Measurements from ENCODE around the gene HSPA12B. TPM values are rescaled to one million over a fixed set of nuclear protein-coding genes. Genes with fewer than 3 reads are reported as not detected.

HSPA12B gene, protein sequence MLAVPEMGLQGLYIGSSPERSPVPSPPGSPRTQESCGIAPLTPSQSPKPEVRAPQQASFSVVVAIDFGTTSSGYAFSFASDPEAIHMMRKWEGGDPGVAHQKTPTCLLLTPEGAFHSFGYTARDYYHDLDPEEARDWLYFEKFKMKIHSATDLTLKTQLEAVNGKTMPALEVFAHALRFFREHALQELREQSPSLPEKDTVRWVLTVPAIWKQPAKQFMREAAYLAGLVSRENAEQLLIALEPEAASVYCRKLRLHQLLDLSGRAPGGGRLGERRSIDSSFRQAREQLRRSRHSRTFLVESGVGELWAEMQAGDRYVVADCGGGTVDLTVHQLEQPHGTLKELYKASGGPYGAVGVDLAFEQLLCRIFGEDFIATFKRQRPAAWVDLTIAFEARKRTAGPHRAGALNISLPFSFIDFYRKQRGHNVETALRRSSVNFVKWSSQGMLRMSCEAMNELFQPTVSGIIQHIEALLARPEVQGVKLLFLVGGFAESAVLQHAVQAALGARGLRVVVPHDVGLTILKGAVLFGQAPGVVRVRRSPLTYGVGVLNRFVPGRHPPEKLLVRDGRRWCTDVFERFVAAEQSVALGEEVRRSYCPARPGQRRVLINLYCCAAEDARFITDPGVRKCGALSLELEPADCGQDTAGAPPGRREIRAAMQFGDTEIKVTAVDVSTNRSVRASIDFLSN
- 3.5 TPM in 1 of 2 replicates, not detected in the other for total RNA-seq (ENCODE audit: low replicate concordance)

DNA sequence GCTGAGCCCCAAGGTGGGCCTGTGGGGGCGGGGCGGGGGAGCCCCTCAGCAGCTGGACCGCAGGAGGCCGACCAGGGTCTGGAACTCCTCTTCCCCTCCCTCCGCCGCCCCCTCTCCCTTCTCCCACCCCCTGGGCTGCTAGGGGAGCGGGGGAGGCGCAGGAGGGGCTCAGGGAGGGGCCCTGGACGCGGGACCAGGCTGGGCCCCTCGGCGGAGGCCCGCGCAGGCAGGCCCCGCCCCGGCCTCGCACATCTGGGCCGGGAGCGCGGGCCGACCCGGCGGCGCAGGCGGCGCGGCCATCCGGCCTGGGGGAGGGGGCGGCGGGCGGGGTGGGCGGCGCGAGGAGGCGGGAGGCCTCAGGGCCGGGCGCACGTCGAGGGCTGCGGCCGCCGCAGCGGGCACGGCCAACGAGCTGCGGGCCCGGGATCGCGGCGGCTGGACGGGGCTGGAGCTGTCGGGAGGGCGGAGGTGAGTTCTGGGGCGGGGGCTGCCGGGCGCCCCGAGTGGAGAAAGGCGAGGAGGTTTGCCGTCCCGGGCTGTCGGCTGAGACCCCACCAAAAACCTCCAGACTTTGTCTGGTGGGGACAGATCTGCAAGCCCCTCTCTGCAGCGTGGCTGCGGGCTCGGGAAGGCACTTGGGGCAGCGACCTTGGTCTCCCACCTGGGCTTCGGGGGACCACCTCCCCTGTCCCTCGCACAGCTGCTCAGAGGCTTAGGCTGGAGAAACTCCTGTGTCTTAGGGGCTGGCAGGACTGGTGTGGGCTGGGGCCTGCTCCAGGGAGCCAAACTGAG is at the start of gene HSPA12B:
Gene HSPA12B, plus strand, starts transcription at position 359 of the 792 bp plus-strand sequence. CDS start 5,990 bp downstream, outside the sequence.

DNA sequence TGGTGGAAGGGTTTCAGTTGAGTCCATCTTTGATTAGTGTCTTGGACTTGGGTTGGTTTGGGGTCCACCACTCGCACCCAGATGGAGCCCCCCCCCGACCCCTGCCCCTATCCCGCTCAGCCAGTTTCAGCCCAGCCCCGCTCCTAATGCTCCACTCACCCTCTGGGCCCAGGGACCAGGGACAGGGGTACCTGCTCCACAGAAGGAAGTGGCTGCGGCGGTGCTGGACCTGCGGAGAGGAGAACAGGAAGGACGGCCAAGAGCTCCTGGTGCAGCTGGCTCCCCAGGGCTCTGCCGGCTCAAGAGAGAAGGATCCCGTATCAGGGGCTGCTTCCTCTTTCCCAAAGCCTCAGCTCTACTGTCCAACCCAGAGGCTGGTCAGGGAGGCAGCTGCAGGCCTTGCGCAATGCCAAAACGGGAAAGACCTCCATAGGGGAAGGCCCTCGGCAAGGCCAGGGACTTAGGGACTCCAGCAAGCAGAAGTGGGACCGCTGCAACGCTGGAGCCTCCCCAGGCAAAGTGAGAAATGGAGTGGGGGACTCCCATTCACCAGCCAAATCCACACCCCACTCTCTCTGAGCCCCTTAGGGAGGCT is 20.1 kb upstream of the HSPA12B start, which contains the start of gene SIGLEC1:
Gene SIGLEC1, minus strand, starts transcription at position 322 of the 595 bp plus-strand sequence. CDS start 5,472 bp downstream, outside the sequence.

DNA sequence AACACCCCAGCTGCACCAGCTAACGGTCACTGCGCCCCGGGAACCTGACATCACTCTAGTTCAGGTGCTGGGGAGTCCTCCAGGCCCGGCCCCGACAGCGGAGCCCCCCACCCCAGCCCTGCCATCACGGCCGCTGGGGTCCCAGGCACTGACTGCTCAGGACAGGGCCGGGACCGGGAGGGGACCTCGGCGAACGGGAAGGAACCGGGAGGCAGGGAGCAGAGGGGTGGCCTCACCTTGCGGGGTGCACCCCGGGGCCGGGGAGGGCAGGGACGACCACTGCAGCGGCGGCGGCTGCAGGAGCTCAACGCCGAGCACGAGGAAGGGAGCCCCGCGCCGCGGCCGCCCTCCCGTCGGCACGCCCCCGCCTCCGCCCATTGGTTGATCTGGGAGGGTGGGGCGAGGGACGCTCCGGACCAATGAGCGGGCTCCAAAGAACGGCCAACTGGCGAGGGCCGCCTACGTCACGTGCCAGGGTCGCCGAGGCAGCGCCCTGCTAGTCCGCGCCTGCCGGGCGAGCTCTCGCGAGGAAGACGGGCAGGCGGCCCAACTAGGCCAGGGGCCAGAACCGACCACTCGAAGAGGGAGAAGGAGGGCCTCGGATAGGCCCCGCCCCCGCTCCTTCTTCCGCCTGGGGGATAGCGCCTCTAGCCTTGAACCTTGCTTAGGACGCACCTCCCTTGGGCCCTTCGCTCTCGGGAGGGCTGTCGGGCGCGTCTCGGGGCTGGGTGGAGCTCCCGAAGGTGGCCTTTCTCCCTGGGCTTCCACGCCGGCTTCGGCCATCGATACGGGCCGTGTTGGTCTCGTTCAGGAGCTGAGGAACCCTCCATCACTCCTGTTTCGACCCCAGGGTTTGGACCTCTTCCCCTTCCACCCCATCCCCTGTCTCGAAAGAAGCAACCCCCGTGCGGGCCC is 35.2 kb downstream of the HSPA12B start, which contains the start of gene ADISSP:
Gene ADISSP, minus strand, starts transcription at position 327 of the 915 bp plus-strand sequence. CDS start 7,653 bp downstream, outside the sequence.

DNA sequence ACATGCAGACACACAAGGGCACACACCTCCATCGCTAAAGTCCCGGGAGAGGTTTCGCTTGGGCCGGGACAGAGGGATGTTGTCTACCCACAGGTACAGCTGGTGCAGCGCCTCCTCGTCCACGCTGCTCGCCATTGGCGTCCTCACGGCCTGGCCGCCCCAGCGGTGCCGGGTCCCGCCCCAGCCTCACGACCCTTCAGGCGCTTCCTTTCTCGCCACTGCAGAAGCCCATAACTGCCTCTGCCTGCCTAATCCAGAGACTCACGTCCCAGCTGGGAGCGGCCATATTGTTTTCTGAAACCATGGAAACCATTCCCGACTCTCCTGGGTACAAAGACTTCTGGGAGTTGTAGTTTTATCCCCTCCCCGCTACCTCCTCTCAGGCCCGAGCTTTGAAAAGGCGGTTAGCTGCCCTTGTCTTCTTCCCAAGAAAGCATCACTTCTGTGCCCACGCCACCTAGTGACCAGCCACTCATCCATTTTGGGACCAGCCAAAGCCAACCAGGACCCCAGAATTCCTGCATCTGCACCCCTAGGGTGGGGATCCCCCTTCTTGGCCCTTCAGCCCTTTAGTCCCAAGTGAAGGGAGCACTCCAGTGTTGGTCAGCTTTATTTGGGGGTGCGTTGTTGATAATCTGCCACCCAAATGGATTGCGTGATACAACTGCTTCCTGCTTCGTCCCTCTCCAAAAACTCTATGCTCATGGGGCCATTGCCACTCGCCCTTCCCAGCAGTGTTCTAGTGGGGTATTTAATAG is 48.8 kb downstream of the HSPA12B start, which contains the start of gene SPEF1:
Gene SPEF1, minus strand, starts transcription at position 296 of the 758 bp plus-strand sequence. Its CDS starts 161 bp downstream, at position 135.

DNA sequence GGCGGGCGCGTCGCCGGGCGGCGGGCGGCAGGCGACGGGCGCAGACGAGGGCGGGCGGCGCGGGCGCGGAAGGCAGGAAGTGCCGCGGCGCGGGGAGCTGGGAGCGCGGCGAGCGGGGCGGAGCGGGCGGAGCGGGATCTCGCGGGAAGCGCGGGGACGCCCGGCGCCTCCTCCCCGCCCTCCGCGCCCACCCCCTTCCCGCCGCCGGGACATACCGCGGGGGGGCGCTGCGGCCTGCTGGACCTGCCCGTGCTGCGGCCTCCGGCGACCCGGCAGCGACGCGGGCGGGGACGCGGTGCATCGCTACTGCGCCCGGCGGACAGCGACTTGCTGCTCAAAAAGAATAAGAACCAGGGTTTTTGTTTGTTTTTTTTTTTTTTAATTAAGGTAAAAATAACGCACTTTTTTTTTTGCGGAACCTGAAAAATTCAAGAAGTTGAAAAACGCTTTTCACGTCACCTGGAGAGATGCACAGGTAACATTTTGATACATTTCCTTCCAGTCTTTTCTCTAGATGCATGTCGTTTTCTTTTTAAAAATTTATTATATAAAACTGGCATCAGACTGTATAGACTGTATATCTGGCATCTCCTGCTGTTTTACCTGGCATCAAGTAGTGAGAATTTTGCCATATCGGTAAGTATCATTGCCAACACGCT is 54.3 kb downstream of the HSPA12B start, which contains the start of gene CENPB:
Gene CENPB, minus strand, starts transcription at position 76 of the 659 bp plus-strand sequence. CDS start 257 bp downstream, outside the sequence.

DNA sequence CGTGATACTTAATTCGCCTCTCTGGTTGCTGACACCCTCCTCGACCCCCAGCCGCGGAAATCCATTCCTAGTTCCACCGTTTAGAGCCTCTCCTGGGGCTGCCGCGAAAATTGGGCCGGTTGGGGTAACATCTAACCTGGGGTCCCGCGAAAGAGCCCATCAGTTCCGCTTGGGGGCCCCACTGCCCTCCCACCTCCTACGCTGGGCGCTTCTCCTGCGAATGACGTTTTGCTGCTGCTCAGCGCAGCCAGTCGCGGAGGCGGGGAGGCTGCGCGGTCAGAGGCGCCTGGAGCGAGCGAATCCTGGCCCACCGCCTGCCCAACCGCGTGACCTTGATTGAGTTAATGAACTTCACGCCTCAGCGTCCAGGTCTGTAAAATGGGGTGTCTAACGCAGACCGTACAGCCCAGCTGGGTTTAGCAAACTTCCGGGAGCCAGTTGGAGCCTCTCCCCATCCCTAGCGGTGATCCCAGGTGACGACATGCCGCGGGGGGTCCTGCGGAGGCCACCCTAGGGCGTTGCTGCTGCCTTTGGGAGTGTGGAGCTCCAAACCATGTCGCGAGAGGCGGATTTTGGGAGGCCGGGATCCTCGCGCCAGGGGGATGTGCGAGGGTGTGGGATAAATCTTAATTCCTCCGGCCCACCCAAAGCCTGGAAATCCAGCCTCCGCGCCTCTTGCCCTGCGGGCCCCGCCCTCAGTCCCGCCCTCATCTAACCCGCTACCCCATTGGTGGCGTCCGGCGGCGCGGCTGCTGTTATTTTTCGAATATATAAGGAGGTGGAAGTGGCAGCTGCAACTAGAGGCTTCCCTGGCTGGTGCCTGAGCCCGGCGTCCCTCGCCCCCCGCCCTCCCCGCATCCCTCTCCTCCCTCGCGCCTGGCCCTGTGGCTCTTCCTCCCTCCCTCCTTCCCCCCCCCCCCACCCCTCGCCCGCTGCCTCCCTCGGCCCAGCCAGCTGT is 63.3 kb downstream of the HSPA12B start, which contains the start of gene CDC25B:
Gene CDC25B, plus strand, starts transcription at position 800 of the 958 bp plus-strand sequence. CDS start 222 bp downstream, outside the sequence.

Other genes with a start within 250 kb of the HSPA12B start
- not detected in 2 replicates for gene GFRA4, start 69.3 kb upstream of the HSPA12B start, total RNA-seq (ENCODE audit: low replicate concordance)
- 0.30 and 48.6 TPM in 2 replicates for gene ADAM33, start 50.7 kb upstream of the HSPA12B start, total RNA-seq (ENCODE audit: low replicate concordance)
- gene SIGLEC1, start 20.1 kb upstream of the HSPA12B start, total RNA-seq (ENCODE audit: low replicate concordance): not detected in 2 replicates
- gene ADISSP, start 35.1 kb downstream of the HSPA12B start, total RNA-seq (ENCODE audit: low replicate concordance): 20.2 and 22.3 TPM in 2 replicates
- gene SPEF1, start 48.8 kb downstream of the HSPA12B start, total RNA-seq (ENCODE audit: low replicate concordance): 0.08 and 0.12 TPM in 2 replicates
- gene CENPB, start 54.1 kb downstream of the HSPA12B start, total RNA-seq (ENCODE audit: low replicate concordance): 103 and 147 TPM in 2 replicates
- gene CDC25B, start 63.6 kb downstream of the HSPA12B start, total RNA-seq (ENCODE audit: low replicate concordance): 11.0 and 32.8 TPM in 2 replicates
- gene AP5S1, start 87.9 kb downstream of the HSPA12B start, total RNA-seq (ENCODE audit: low replicate concordance): 15.6 and 16.0 TPM in 2 replicates
- gene MAVS, start 114.1 kb downstream of the HSPA12B start, total RNA-seq (ENCODE audit: low replicate concordance): 8.4 and 8.7 TPM in 2 replicates
- gene PANK2, start 156.7 kb downstream of the HSPA12B start, total RNA-seq (ENCODE audit: low replicate concordance): 31.5 and 36.5 TPM in 2 replicates